Type B pancreatic cell (in vitro differentiated cells): ENCODE measurements around the gene FAM151A. TPM values are rescaled to one million over a fixed set of nuclear protein-coding genes. Genes with fewer than 3 reads are reported as not detected.
"Not testable (repeated sequence)": the region's sequence is repeated elsewhere in the genome, so short reads cannot be mapped to it uniquely, and the experiment has no call there.

Source experiments
- DNase-seq: peaks from one replicate; pipeline ENCODE4 v3.0.0; 2021; ENCODE audit warnings: mixed read lengths; ENCODE audit not compliant: unreplicated experiment; ENCODE audit errors: extremely low spot score
- H3K27ac Mint-ChIP-seq: 2 replicates; pipeline ENCODE4 v1.8.0; 2021; ENCODE audit warnings: mild to moderate bottlenecking, mixed read lengths
- H3K27me3 Mint-ChIP-seq: 2 replicates; pipeline ENCODE4 v1.8.0; 2021; ENCODE audit warnings: mixed read lengths
- H3K36me3 Mint-ChIP-seq: 2 replicates; pipeline ENCODE4 v1.8.0; 2021; ENCODE audit warnings: mixed read lengths
- H3K4me1 Mint-ChIP-seq: one replicate; pipeline ENCODE4 v1.8.0; 2021; ENCODE audit warnings: mixed read lengths; ENCODE audit not compliant: unreplicated experiment
- H3K4me3 Mint-ChIP-seq: 2 replicates; pipeline ENCODE4 v1.8.0; 2021; ENCODE audit warnings: mild to moderate bottlenecking, mixed read lengths
- H3K9me3 Mint-ChIP-seq: 2 replicates; pipeline ENCODE4 v1.8.0; 2021; ENCODE audit warnings: mixed read lengths
- total RNA-seq: library from RNA; stranded (reverse); gene quantifications from 2 replicates; pipeline ENCODE4 v1.2.1, GENCODE V29; 2021; ENCODE audit warnings: low replicate concordance
- TF ChIP-seq, protein P1 (sequence below): fragments of 200-600 bp; sonication (generic); conservative IDR thresholded peaks from 2 replicates; pipeline ENCODE4 v1.5.0; 2021; ENCODE audit warnings: antibody characterized with exemption, mild to moderate bottlenecking

FAM151A gene
- total RNA-seq, 1 donor from 2014 or later, result 0.39 TPM

GRCh38 chr1:54645806-54646676 is 22.7 kb upstream of the FAM151A start:
- Mint-ChIP-seq H3K4me1 (peaks cover 11% of the 10 kb centered on the region), H3K27ac (no peak overlapping the region), H3K36me3 (no peaks in the 10 kb centered on the region), H3K9me3 (peaks cover 6% of the 10 kb centered on the region), H3K27me3 (peaks cover 4% of the 10 kb centered on the region), H3K4me3 (no peak overlapping the region)
- TF ChIP-seq, protein P1, sequence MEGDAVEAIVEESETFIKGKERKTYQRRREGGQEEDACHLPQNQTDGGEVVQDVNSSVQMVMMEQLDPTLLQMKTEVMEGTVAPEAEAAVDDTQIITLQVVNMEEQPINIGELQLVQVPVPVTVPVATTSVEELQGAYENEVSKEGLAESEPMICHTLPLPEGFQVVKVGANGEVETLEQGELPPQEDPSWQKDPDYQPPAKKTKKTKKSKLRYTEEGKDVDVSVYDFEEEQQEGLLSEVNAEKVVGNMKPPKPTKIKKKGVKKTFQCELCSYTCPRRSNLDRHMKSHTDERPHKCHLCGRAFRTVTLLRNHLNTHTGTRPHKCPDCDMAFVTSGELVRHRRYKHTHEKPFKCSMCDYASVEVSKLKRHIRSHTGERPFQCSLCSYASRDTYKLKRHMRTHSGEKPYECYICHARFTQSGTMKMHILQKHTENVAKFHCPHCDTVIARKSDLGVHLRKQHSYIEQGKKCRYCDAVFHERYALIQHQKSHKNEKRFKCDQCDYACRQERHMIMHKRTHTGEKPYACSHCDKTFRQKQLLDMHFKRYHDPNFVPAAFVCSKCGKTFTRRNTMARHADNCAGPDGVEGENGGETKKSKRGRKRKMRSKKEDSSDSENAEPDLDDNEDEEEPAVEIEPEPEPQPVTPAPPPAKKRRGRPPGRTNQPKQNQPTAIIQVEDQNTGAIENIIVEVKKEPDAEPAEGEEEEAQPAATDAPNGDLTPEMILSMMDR, result no peak
- no peak for DNase-seq

DNA sequence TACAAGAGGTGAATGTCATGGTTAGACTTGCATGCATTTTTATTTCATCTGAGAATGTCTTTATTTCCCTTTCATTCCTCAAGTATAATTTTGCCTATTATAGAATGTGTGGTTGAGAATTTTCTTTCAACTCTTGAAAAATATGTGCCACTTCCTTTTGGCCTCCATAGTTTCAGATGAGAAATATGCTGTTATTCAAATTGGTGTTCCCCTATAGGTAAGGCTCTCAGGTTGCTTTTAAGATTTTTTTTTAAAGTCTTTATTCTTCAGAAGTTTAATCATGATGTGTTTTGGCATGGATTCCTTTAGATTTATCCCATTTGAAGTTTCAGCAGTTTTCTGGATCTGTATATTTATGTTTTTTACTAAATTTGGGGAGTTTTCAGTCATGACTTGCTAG is 20.4 kb upstream of the FAM151A start:
- Mint-ChIP-seq H3K4me3 (no peak overlapping the region), H3K4me1 (peaks cover 7% of the 10 kb centered on the region), H3K27ac (no peak overlapping the region), H3K9me3 (peaks cover 6% of the 10 kb centered on the region), H3K27me3 (no peaks in the 10 kb centered on the region), H3K36me3 (no peaks in the 10 kb centered on the region)
- no peak for DNase-seq
- TF ChIP-seq, protein P1, result no peak

- Mint-ChIP-seq H3K27me3 (no peaks in the 10 kb centered on the region), H3K36me3 (no peaks in the 10 kb centered on the region), H3K4me3 (no peak within 1 kb of the TSS), H3K4me1 (peaks cover 8% of the 10 kb centered on the region), H3K27ac (peak within 1 kb of the TSS; percentile 0), H3K9me3 (peaks cover 6% of the 10 kb centered on the region)
- DNase-seq, result no peak
- TF ChIP-seq, protein P1, result no peak
These were observed 17.8 kb upstream of the FAM151A start, which contains the start of gene MROH7 for GRCh38 chr1:54640863-54641836. MROH7 (plus strand) TSS chr1:54641786; CDS start chr1:54652927, 11,141 bp downstream.

- H3K4me1 Mint-ChIP-seq, result peaks cover 8% of the 10 kb centered on the region
- H3K36me3 Mint-ChIP-seq, result no peaks in the 10 kb centered on the region
- no peaks in the 10 kb centered on the region for H3K27me3 Mint-ChIP-seq
- TF ChIP-seq, protein P1, result no peak
- peaks cover 6% of the 10 kb centered on the region for H3K9me3 Mint-ChIP-seq
- no peak overlapping the region for H3K4me3 Mint-ChIP-seq
- H3K27ac Mint-ChIP-seq, result no peak overlapping the region
- no peak for DNase-seq
These were observed 17.0 kb upstream of the FAM151A start for GRCh38 chr1:54640361-54640760.

- H3K9me3 Mint-ChIP-seq, H3K36me3 Mint-ChIP-seq, H3K4me3 Mint-ChIP-seq, H3K27me3 Mint-ChIP-seq, H3K27ac Mint-ChIP-seq, DNase-seq, H3K4me1 Mint-ChIP-seq: not testable (repeated sequence)
These were observed 13.4 kb upstream of the FAM151A start for GRCh38 chr1:54636461-54637446.

DNA sequence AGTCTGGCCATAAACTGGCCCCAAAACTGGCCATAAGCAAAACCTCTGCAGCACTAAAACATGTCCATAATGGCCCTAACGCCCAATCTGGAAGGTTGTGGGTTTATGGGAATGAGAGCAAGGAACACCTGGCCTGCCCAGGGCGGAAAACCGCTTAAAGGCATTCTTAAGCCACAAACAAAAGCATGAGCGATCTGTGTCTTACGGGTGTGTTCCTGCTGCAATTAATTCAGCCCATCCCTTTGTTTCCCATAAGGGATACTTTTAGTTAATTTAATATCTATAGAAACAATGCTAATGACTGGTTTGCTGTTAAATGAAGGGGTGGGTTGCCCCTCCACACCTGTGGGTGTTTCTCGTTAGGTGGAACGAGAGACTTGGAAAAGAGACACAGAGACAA is 12.5 kb upstream of the FAM151A start:
- not testable (repeated sequence) for H3K27ac Mint-ChIP-seq, H3K4me3 Mint-ChIP-seq, DNase-seq, H3K36me3 Mint-ChIP-seq, H3K4me1 Mint-ChIP-seq, H3K27me3 Mint-ChIP-seq, H3K9me3 Mint-ChIP-seq
